ENCODE data around the gene AP2S1.
"Not testable (repeated sequence)": the region's sequence is repeated elsewhere in the genome, so short reads cannot be mapped to it uniquely, and the experiment has no call there.

AP2S1 gene

DNA sequence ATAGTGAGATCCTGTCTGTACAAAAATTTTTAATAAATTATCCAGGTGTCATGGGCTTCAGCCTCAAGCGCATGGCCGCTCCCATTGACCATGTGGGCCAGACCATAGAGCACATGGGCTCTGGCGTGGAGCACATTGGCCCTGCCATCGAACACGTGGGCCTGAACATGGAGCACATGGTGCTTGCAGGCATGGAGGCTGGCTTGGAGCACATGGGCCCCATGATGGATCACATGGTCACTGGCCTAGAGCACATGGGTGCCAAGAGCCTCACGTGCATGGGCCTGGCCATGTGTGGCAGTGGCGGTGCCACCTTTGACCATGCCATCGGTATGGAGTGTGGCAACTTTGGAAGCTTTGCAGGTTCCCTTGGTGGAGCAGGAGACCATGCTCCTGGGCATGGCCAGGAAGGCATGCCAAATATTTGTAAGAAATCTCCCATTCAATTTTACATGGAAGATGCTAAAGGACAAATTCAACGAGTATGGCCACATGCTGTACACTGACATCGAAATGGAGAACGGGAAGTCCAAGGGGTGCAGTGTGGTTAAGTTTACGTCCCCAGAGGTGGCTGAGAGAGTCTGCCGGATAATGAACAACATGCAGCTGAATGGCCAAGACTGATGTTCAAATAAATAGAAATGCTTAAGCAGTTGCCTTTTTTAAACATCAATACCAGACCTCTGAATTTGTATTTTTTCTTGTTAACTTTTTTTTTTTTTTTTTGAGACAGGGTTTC lies 40.9 kb downstream of the AP2S1 start:
- H3K4me3 ChIP-seq (ENCODE audit: low read length) = no peak overlapping the region
- TF ChIP-seq, protein P1, sequence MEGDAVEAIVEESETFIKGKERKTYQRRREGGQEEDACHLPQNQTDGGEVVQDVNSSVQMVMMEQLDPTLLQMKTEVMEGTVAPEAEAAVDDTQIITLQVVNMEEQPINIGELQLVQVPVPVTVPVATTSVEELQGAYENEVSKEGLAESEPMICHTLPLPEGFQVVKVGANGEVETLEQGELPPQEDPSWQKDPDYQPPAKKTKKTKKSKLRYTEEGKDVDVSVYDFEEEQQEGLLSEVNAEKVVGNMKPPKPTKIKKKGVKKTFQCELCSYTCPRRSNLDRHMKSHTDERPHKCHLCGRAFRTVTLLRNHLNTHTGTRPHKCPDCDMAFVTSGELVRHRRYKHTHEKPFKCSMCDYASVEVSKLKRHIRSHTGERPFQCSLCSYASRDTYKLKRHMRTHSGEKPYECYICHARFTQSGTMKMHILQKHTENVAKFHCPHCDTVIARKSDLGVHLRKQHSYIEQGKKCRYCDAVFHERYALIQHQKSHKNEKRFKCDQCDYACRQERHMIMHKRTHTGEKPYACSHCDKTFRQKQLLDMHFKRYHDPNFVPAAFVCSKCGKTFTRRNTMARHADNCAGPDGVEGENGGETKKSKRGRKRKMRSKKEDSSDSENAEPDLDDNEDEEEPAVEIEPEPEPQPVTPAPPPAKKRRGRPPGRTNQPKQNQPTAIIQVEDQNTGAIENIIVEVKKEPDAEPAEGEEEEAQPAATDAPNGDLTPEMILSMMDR (conservative IDR thresholded peaks at IDR 0.05; ENCODE audit: low read length) = no peak
- DNase-seq (ENCODE audit: low read depth) = no peak

DNA sequence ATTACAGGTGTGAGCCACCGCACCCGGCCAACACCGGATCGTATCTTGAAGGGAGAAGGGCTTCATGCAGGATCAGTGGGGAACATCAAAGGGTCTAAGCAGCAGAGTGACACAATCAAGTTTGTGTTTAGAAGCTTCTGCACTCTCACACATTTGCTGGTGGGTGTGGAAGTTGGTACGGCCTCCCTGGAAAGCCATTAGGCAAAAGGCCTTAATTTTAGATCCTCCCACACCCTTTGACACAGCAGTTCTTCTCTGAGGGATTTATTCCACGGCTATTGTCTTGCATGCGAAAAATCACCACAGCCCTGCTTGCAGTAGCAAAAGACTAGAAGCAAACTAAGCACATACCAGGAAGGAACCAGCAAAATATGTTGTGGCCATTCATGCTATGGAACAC lies 44.0 kb downstream of the AP2S1 start:
- DNase-seq (ENCODE audit: low read depth) = no peak
- no peak overlapping the region for H3K4me3 ChIP-seq (ENCODE audit: low read length)
- TF ChIP-seq, protein P1 (conservative IDR thresholded peaks at IDR 0.05; ENCODE audit: low read length) = no peak

DNA sequence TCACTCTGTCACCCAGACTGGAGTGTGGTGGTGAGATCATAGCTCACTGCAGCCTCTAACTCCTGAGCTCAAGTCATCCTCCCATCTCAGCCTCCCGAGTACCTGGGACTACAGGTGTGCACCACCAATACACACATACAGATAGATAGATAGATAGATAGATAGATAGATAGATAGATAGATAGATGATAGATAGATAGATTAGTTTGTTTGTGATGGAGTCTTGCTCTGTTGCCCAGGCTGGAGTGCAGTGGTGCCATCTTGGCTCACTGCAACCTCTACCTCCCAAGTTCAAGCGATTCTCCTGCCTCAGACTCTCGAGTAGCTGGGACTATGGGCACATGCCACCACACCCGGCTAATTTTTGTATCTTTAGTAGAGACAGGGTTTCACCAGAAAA lies 46.2 kb downstream of the AP2S1 start:
- DNase-seq (ENCODE audit: low read depth); H3K4me3 ChIP-seq (ENCODE audit: low read length): not testable (repeated sequence)

DNA sequence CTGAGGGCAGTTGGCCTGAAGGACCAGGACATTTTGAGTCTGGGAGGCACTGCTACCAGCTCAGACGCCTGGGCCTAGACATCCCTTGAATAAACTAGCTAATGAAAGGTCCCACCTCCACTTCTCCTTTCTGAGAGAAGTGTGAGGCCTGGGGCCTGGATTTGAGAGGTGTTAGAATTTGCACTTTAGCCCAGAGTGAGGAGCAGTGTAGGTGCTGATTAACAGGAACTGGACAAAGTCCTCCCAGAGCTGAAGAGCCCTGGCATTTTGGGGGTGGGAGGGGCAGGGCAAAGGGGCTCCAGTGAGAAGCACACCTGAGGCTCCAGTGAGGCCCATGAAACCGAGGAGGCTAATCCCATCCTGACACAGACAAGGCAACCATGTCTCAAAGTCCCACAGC lies 47.1 kb downstream of the AP2S1 start:
- DNase-seq (ENCODE audit: low read depth) = no peak
- no peak overlapping the region for H3K4me3 ChIP-seq (ENCODE audit: low read length)
- TF ChIP-seq, protein P1 (conservative IDR thresholded peaks at IDR 0.05; ENCODE audit: low read length) = no peak

DNA sequence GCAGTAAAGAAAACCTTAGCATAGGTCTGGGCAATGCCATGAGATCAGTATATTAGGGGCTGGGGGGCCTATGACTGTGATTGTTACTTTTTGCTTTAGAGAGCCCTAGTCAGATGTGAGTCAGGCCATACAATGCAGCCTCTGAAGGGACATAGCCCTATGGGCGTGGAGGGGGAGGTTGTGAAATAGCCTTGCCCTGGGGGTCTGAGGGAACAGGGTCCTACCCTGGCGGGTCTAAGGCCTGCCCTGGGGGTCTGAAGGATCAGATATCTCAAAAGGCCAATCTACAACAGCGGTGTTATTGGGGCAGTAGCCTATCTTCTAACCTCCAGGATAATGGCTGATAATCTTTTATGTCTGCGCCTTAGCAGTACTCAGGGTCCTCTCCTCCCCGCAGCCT lies 48.5 kb downstream of the AP2S1 start:
- DNase-seq (ENCODE audit: low read depth) = no peak
- TF ChIP-seq, protein P1 (conservative IDR thresholded peaks at IDR 0.05; ENCODE audit: low read length) = no peak
- H3K4me3 ChIP-seq (ENCODE audit: low read length) = no peak overlapping the region

DNA sequence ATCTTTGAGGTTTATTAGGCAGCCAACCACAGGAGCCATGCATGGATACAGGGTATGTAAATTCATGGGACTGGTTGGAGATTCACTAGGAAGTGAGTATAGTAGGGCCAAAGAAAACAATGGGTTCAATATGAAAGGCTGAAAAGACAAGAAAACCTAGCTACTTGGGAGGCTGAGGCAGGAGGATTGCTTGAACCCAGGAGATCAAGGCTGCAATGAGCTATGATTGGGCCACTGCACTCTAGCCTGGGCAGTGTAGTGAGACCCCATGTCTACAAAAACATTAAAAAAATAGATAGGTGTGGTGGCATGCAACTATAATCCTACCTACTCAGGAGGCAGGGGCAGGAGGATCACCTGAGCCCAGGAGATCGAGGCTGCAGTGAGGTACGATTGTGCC lies 51.9 kb downstream of the AP2S1 start:
- TF ChIP-seq, protein P1 (conservative IDR thresholded peaks at IDR 0.05; ENCODE audit: low read length) = no peak
- no peak for DNase-seq (ENCODE audit: low read depth)
- H3K4me3 ChIP-seq (ENCODE audit: low read length) = no peak overlapping the region

DNA sequence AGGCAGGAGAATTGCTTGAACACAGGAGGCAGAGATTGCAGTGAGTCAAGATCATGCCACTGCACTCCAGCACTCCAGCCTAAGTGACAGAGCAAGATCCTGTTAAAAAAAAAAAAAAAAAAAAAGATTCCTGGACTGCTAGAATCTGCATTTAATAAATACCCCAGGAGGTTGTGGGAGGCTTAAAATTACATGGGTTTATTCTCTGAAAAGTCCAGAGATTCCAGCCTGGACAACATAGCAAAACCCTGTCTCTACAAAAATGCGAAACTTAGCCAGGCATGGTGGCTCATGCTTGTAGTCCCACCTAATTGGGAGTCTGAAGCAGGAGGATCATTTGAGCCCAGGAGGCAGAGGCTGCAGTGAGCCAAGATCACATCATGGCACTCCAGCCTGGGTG lies 52.8 kb downstream of the AP2S1 start:
- DNase-seq (ENCODE audit: low read depth) = no peak
- no peak overlapping the region for H3K4me3 ChIP-seq (ENCODE audit: low read length)
- TF ChIP-seq, protein P1 (conservative IDR thresholded peaks at IDR 0.05; ENCODE audit: low read length) = no peak
